Endothelial cell of umbilical vein (primary cell): ENCODE measurements around the gene TIPRL. TPM values are rescaled to one million over a fixed set of nuclear protein-coding genes. Genes with fewer than 3 reads are reported as not detected.

Source experiments
- BruUV-seq: library from RNA; stranded (reverse); fragments of 400-500 nt; replicated peaks from 2 replicates; lab custom pipeline; 2021; lab: Mats Ljungman, UMichigan
- CTCF ChIA-PET: fragments of 300-600, 350-600 bp; sonication (Branson Sonifier 250); formaldehyde crosslinking; loops from one replicate; lab custom pipeline; 2021; ENCODE audit warnings: antibody characterized with exemption, inconsistent platforms; lab: Charles Lee
- POLR2A ChIA-PET: fragments of 300-600, 350-600 bp; sonication (Branson Sonifier 250); formaldehyde crosslinking; loops from one replicate; lab custom pipeline; 2021; ENCODE audit warnings: antibody characterized with exemption, inconsistent platforms; lab: Charles Lee
- DNase-seq: peaks from one replicate; pipeline ENCODE4 v3.0.0-alpha.2; 2011; ENCODE audit warnings: low read depth, low spot score
- FAIRE-seq: peaks from 2 replicates; lab custom pipeline; 2011; peaks lifted over from hg19 to GRCh38; lab: Jason Lieb, UNC
- H2AFZ ChIP-seq: 2 replicates; pipeline ENCODE4 v1.6.0; 2012; ENCODE audit warnings: low read depth, low read length, control low read depth, inconsistent platforms
- H3K27ac ChIP-seq: 2 replicates; pipeline ENCODE4 v1.5.1; 2011; ENCODE audit warnings: low read depth, mild to moderate bottlenecking, control low read depth, low read length, moderate library complexity; ENCODE audit not compliant: insufficient read depth
- H3K27me3 ChIP-seq, 2 experiments: 2 replicates each; pipeline versions ENCODE4 v1.6.0 to v1.6.1; 2011; ENCODE audit warnings: low read length in 2 of 2, mixed read lengths in 1 of 2; ENCODE audit not compliant: control insufficient read depth in 2 of 2, insufficient read depth in 2 of 2
- H3K36me3 ChIP-seq, 2 experiments: 2 replicates in 1 of 2; 3 replicates in 1 of 2; pipeline ENCODE4 v1.5.1; 2011; ENCODE audit warnings: low read length in 2 of 2, mild to moderate bottlenecking in 1 of 2, moderate library complexity in 1 of 2; ENCODE audit not compliant: control insufficient read depth in 2 of 2, insufficient read depth in 2 of 2; ENCODE audit errors: extremely low read depth in 1 of 2
- H3K4me1 ChIP-seq: 3 replicates; pipeline ENCODE4 v1.5.1; 2011; ENCODE audit warnings: mild to moderate bottlenecking, low read length; ENCODE audit not compliant: control insufficient read depth, insufficient read depth; ENCODE audit errors: extremely low read depth
- H3K4me2 ChIP-seq: 2 replicates; pipeline ENCODE4 v1.6.1; 2011; ENCODE audit warnings: low read length, control low read depth, mixed read lengths; ENCODE audit not compliant: insufficient read depth
- H3K4me3 ChIP-seq, 3 experiments: fragments of 200-600 bp in 1 of 3; sonication (generic), shearing (Covaris generic) in 1 of 3; replicated peaks in 1 of 3; 2 replicates each; pipeline ENCODE4 v1.5.1; 2011 to 2016; ENCODE audit warnings: control low read depth in 3 of 3, low read length in 3 of 3, mild to moderate bottlenecking in 2 of 3, inconsistent platforms in 1 of 3, low read depth in 1 of 3, moderate library complexity in 1 of 3; ENCODE audit not compliant: insufficient read depth in 1 of 3
- H3K79me2 ChIP-seq: 2 replicates; pipeline ENCODE4 v1.6.0; 2012; ENCODE audit warnings: low read length, inconsistent platforms; ENCODE audit not compliant: control insufficient read depth, insufficient read depth
- H3K9ac ChIP-seq: replicated peaks from 2 replicates; pipeline ENCODE3; 2011; ENCODE audit warnings: low read length, control low read depth; ENCODE audit not compliant: insufficient read depth; ENCODE audit errors: extremely low read depth
- H3K9me1 ChIP-seq: replicated peaks from 3 replicates; pipeline ENCODE4 v1.6.0; 2011; ENCODE audit warnings: mild to moderate bottlenecking, low read length; ENCODE audit not compliant: control insufficient read depth, insufficient read depth; ENCODE audit errors: extremely low read depth
- H3K9me3 ChIP-seq: replicated peaks from 2 replicates; pipeline ENCODE4 v1.5.1; 2012; ENCODE audit warnings: low read length, inconsistent platforms; ENCODE audit not compliant: control insufficient read depth, insufficient read depth
- H4K20me1 ChIP-seq: replicated peaks from 2 replicates; pipeline ENCODE3; 2011; ENCODE audit warnings: mild to moderate bottlenecking, low read length; ENCODE audit not compliant: control insufficient read depth, insufficient read depth; ENCODE audit errors: extremely low read depth
- EZH2 ChIP-seq: IDR thresholded peaks from 2 replicates; pipeline ENCODE4 v1.6.1; 2012; ENCODE audit warnings: borderline replicate concordance, low read depth, mild to moderate bottlenecking, moderate library complexity, low read length, inconsistent platforms; ENCODE audit not compliant: severe bottlenecking
- FOS ChIP-seq: IDR thresholded peaks from 2 replicates; pipeline ENCODE4 v1.6.1; 2011; ENCODE audit warnings: mild to moderate bottlenecking, low read length, moderate library complexity, borderline replicate concordance; ENCODE audit not compliant: insufficient read depth
- GATA2 ChIP-seq: IDR thresholded peaks from 2 replicates; pipeline ENCODE4 v1.7.0; 2011; ENCODE audit warnings: low read depth, mild to moderate bottlenecking, moderate library complexity, mixed read lengths, low read length; ENCODE audit not compliant: insufficient read length, insufficient read depth
- JUN ChIP-seq: IDR thresholded peaks from 2 replicates; pipeline ENCODE4 v1.6.1; 2011; ENCODE audit warnings: borderline replicate concordance, low read depth; ENCODE audit not compliant: insufficient read length, insufficient read depth
- MYC ChIP-seq: IDR thresholded peaks from one replicate; pipeline ENCODE4 v1.6.1; 2011; ENCODE audit warnings: mild to moderate bottlenecking, low read depth, low read length
- POLR2A ChIP-seq: IDR thresholded peaks from 2 replicates; pipeline ENCODE4 v1.6.1; 2012; ENCODE audit warnings: low read depth, mild to moderate bottlenecking, control low read depth, low read length
- POLR2AphosphoS5 ChIP-seq: IDR thresholded peaks from 2 replicates; pipeline ENCODE4 v1.6.1; 2012; ENCODE audit warnings: low read depth, mild to moderate bottlenecking, control low read depth, low read length, moderate library complexity; ENCODE audit not compliant: insufficient read depth
- dilution Hi-C: fragments of 300-500 bp; cut with MboI; formaldehyde crosslinking; loops from one replicate; pipeline ENCODE4 v1.15.0; 2019; ENCODE audit warnings: low sequenced_read_pairs; ENCODE audit not compliant: extremely low pct_ligation_motif_present
- intact Hi-C: fragments of 100-400 bp; cut with micrococcal nuclease; formaldehyde crosslinking; loops from one replicate; pipeline ENCODE4 v1.10.0; 2022
- polyA plus RNA-seq, 4 experiments: library from polyadenylated mRNA; depleted of rRNA in 3 of 4; stranded (reverse) in 3 of 4; unstranded in 1 of 4; fragments of >200 nt; gene quantifications; 2 replicates each; pipeline versions ENCODE4 v1.2.1 to v1.2.3, GENCODE V29; 2011 to 2012; ENCODE audit warnings: missing spikeins in 1 of 4
- total RNA-seq: library from RNA; stranded (reverse); gene quantifications from 2 replicates; pipeline ENCODE4 v1.2.3, GENCODE V29; 2021
- TF ChIP-seq, protein P1 (sequence below), 2 donors: IDR thresholded peaks; 1 replicate in 1 of 2; 2 replicates in 1 of 2; pipeline ENCODE4 v1.5.1; 2011; ENCODE audit warnings: low read length in 2 of 2, mild to moderate bottlenecking in 2 of 2, moderate library complexity in 2 of 2, control low read depth in 1 of 2, inconsistent platforms in 1 of 2, low read depth in 1 of 2; ENCODE audit not compliant: insufficient read depth in 1 of 2; ENCODE audit errors: extremely low read depth in 1 of 2
- TF ChIP-seq, protein P2 (sequence below): IDR thresholded peaks from 2 replicates; pipeline ENCODE4 v1.6.1; 2011; ENCODE audit not compliant: insufficient read depth, insufficient read length

Gene TIPRL
- total and polyA plus RNA-seq, 2 donors (not counting 3 experiments of a cell fraction or from before 2014, with no cell fraction given) = 14.0 to 45.8 TPM

GRCh38 chr1:168136709-168137514 lies 41.9 kb upstream of the TIPRL start, which contains the start of gene GPR161:
Gene GPR161, minus strand, starts transcription at chr1:168136930. Its CDS starts 32,080 bp downstream, at chr1:168104850.
- POLR2A ChIA-PET = no interaction called here
- intact Hi-C loops = loop anchor here (1.0 to 5.0 kb wide), 5 partner anchors 9 to 415 kb away; partner anchors contain the start of genes MPZL1, SFT2D2 and TIPRL
- Histone ChIP-seq H3K27ac (peak within 1 kb of the TSS; percentile 44), H2AFZ (peak within 1 kb of the TSS; percentile 95), H3K9ac (peak within 1 kb of the TSS; percentile 75), H3K79me2 (peaks cover 6% of the 10 kb centered on the region), H3K27me3 (no peaks in the 10 kb centered on the region), H3K36me3 (no peaks in the 10 kb centered on the region), H3K9me3 (no peaks in the 10 kb centered on the region), H3K4me2 (peak within 1 kb of the TSS; percentile 88), H3K9me1 (no peaks in the 10 kb centered on the region), H4K20me1 (no peaks in the 10 kb centered on the region), H3K4me3 (peak within 1 kb of the TSS; percentile 73 to 92 (median 77)), H3K4me1 (peaks cover 19% of the 10 kb centered on the region)
- CTCF ChIA-PET = interaction anchor here (1.0 to 1.7 kb wide), 6 partner anchors 9 to 55 kb away, joined by 3 to 7 read pairs (median 4); no protein-coding TSS in a partner anchor
- TF ChIP-seq POLR2AphosphoS5 = peak; percentile 61
- TF ChIP-seq, protein P1, sequence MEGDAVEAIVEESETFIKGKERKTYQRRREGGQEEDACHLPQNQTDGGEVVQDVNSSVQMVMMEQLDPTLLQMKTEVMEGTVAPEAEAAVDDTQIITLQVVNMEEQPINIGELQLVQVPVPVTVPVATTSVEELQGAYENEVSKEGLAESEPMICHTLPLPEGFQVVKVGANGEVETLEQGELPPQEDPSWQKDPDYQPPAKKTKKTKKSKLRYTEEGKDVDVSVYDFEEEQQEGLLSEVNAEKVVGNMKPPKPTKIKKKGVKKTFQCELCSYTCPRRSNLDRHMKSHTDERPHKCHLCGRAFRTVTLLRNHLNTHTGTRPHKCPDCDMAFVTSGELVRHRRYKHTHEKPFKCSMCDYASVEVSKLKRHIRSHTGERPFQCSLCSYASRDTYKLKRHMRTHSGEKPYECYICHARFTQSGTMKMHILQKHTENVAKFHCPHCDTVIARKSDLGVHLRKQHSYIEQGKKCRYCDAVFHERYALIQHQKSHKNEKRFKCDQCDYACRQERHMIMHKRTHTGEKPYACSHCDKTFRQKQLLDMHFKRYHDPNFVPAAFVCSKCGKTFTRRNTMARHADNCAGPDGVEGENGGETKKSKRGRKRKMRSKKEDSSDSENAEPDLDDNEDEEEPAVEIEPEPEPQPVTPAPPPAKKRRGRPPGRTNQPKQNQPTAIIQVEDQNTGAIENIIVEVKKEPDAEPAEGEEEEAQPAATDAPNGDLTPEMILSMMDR (IDR thresholded peaks at IDR 0.05; ENCODE audit: extremely low read depth in 1 of 2, insufficient read depth in 1 of 2, low read depth in 1 of 2, low read length in 2 of 2) = no peak
- peak; percentile 69 for TF ChIP-seq POLR2A
- DNase-seq = peak; percentile 63
- dilution Hi-C loops = no loop called here
- BruUV-seq = TSS peak; percentile 84
- no peak for FAIRE-seq

- Histone ChIP-seq H3K9me1 (no peaks in the 10 kb centered on the region), H4K20me1 (no peaks in the 10 kb centered on the region), H3K9ac (peak overlapping the region; percentile 62), H3K4me3 (peak overlapping the region; percentile 73 to 90 (median 77)), H3K9me3 (no peaks in the 10 kb centered on the region), H3K4me1 (peaks cover 19% of the 10 kb centered on the region), H3K79me2 (peaks cover 6% of the 10 kb centered on the region), H3K27me3 (no peaks in the 10 kb centered on the region), H3K4me2 (peak overlapping the region; percentile 88), H2AFZ (peak overlapping the region; percentile 95), H3K27ac (no peak overlapping the region), H3K36me3 (no peaks in the 10 kb centered on the region)
- BruUV-seq = no TSS peak
- intact Hi-C loops = loop anchor here (1.0 to 5.0 kb wide), 5 partner anchors 9 to 415 kb away; partner anchors contain the start of genes MPZL1, SFT2D2 and TIPRL
- no peak for TF ChIP-seq MYC
- TF ChIP-seq JUN = no peak
- no peak for TF ChIP-seq POLR2A
- no peak for TF ChIP-seq EZH2
- no peak for TF ChIP-seq GATA2
- TF ChIP-seq FOS = no peak
- no peak for TF ChIP-seq POLR2AphosphoS5
- TF ChIP-seq, protein P2, sequence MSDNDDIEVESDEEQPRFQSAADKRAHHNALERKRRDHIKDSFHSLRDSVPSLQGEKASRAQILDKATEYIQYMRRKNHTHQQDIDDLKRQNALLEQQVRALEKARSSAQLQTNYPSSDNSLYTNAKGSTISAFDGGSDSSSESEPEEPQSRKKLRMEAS = no peak
- FAIRE-seq = no peak
- CTCF ChIA-PET = interaction anchor here (1.1 to 1.7 kb wide), 3 partner anchors 9 to 55 kb away, joined by 3 to 5 read pairs (median 5); no protein-coding TSS in a partner anchor
- POLR2A ChIA-PET = no interaction called here
- dilution Hi-C loops = no loop called here
- no peak for DNase-seq
Observed at GRCh38 chr1:168137515-168137821, 41.3 kb upstream of the TIPRL start.
